NT2/D1 (cell line): Measurements from ENCODE around the gene ITGB1.

Source experiments
- SUZ12 ChIP-seq: IDR thresholded peaks from 2 replicates; pipeline ENCODE4 v1.6.1; 2011; ENCODE audit not compliant: insufficient read length, insufficient read depth; ENCODE audit errors: extremely low read depth
- YY1 ChIP-seq: IDR thresholded peaks from 2 replicates; pipeline ENCODE4 v1.6.1; 2011; ENCODE audit not compliant: insufficient read length, insufficient read depth
- ZNF274 ChIP-seq: IDR thresholded peaks from 2 replicates; pipeline ENCODE4 v1.6.1; 2011; ENCODE audit warnings: mild to moderate bottlenecking, low read depth, low read length

DNA sequence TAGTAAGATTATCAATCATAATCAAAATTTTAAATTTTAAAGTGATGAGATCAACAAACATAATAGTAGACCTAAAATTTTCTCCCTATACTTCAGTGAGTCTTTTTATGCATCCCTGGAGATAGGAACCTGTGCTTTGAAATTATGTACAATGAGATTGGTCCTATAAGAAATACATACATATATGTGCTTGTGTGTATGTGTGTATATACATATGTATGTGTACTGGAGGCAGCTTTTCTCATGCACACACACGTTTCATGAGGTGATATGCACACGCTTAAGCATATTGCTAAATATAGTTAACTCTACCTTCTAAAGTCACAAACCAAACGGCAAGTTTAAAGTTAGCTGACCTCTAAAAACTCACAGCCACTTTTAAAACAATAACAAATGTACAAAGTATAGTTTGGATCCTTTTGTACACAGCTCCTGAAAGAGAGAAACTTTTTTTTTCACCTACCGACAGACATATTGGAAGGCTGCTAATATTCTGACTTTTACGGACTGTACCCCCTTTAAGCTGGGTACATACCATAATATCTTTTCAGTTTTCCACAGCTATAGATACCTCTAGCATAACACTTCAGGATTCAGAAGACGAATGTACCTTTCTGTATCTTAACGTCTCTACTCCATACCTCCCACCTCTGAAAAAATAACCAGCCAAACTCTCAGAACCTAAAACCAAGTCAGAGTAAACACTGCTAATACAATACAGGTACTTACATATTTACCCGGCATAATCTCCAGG lies 3.3 kb downstream of the ITGB1 start:
- TF ChIP-seq YY1, result no peak
- no peak for TF ChIP-seq SUZ12
- no peak for TF ChIP-seq ZNF274
